DND-41 (cell line): ENCODE data around the gene GK.
"Not testable (repeated sequence)": the region's sequence is repeated elsewhere in the genome, so short reads cannot be mapped to it uniquely, and the experiment has no call there.

Experiments used
- ATAC-seq: fragments of 200-7000 bp; cut with Tn5 transposase; 3 replicates; pipeline ENCODE4 v1.9.1; 2021; ENCODE audit warnings: low read depth; ENCODE audit not compliant: insufficient read depth
- DNase-seq: peaks from one replicate; pipeline ENCODE4 v3.0.0-alpha.2; 2020
- H2AFZ ChIP-seq: 2 replicates; pipeline ENCODE4 v1.6.0; 2012; ENCODE audit warnings: low read depth, low read length
- H3K27ac ChIP-seq: 2 replicates; pipeline ENCODE4 v1.5.1; 2012; ENCODE audit warnings: low read length, inconsistent platforms
- H3K27me3 ChIP-seq: fragments of 200-600 bp; sonication (generic); 2 replicates; pipeline ENCODE4 v1.6.0; 2012; ENCODE audit warnings: low read length, mild to moderate bottlenecking, inconsistent platforms; ENCODE audit not compliant: insufficient read depth, poor library complexity
- H3K36me3 ChIP-seq: 2 replicates; pipeline ENCODE4 v1.5.1; 2012; ENCODE audit warnings: low read length, inconsistent platforms; ENCODE audit not compliant: insufficient read depth
- H3K4me1 ChIP-seq: 2 replicates; pipeline ENCODE4 v1.5.1; 2012; ENCODE audit warnings: mild to moderate bottlenecking, low read length; ENCODE audit not compliant: insufficient read depth
- H3K4me2 ChIP-seq: 2 replicates; pipeline ENCODE4 v1.6.0; 2012; ENCODE audit warnings: mild to moderate bottlenecking, moderate library complexity, low read length, inconsistent platforms; ENCODE audit not compliant: insufficient read depth
- H3K4me3 ChIP-seq, 2 experiments: fragments of 200-600 bp in 1 of 2; shearing (Covaris generic) in 1 of 2; 2 replicates each; pipeline ENCODE4 v1.5.1; 2012 to 2016; ENCODE audit warnings: inconsistent platforms in 2 of 2, low read length in 2 of 2, mild to moderate bottlenecking in 2 of 2, low read depth in 1 of 2, moderate library complexity in 1 of 2
- H3K79me2 ChIP-seq: 2 replicates; pipeline ENCODE4 v1.6.0; 2012; ENCODE audit warnings: low read length, inconsistent platforms; ENCODE audit not compliant: insufficient read depth
- H3K9ac ChIP-seq: 2 replicates; pipeline ENCODE4 v1.6.0; 2012; ENCODE audit warnings: low read depth, mild to moderate bottlenecking, inconsistent platforms, low read length, moderate library complexity
- H3K9me3 ChIP-seq: 2 replicates; pipeline ENCODE4 v1.5.1; 2012; ENCODE audit warnings: low read length, moderate library complexity, mild to moderate bottlenecking, inconsistent platforms; ENCODE audit not compliant: insufficient read depth, severe bottlenecking
- H4K20me1 ChIP-seq: 2 replicates; pipeline ENCODE4 v1.6.0; 2012; ENCODE audit warnings: low read length; ENCODE audit not compliant: insufficient read depth
- EZH2 ChIP-seq: IDR thresholded peaks from 3 replicates; pipeline ENCODE4 v1.6.1; 2012; ENCODE audit warnings: borderline replicate concordance, low read depth, mild to moderate bottlenecking, moderate library complexity, low read length, inconsistent platforms; ENCODE audit not compliant: severe bottlenecking
- TF ChIP-seq, protein P1 (sequence below): IDR thresholded peaks from 2 replicates; pipeline ENCODE4 v1.5.1; 2012; ENCODE audit warnings: borderline replicate concordance, low read length, moderate library complexity, mild to moderate bottlenecking; ENCODE audit not compliant: poor library complexity, severe bottlenecking; ENCODE audit errors: extremely low read depth

Gene GK

GRCh38 chrX:30668581-30668980 lies 15.4 kb downstream of the GK start:
- H4K20me1 ChIP-seq, result no peaks in the 10 kb centered on the region
- no peak overlapping the region for H3K4me2 ChIP-seq
- peaks cover 15% of the 10 kb centered on the region; the same call in 1 of the 2 replicates for H3K36me3 ChIP-seq
- no peak overlapping the region for H3K4me3 ChIP-seq
- H3K79me2 ChIP-seq, result no peaks in the 10 kb centered on the region
- H3K9ac ChIP-seq, result no peak overlapping the region
- H3K27ac ChIP-seq, result no peak overlapping the region
- H3K27me3 ChIP-seq, result no peaks in the 10 kb centered on the region
- ATAC-seq, result no peak
- H3K4me1 ChIP-seq, result no peaks in the 10 kb centered on the region
- no peak overlapping the region for H2AFZ ChIP-seq
- no peak for TF ChIP-seq EZH2
- TF ChIP-seq, protein P1, sequence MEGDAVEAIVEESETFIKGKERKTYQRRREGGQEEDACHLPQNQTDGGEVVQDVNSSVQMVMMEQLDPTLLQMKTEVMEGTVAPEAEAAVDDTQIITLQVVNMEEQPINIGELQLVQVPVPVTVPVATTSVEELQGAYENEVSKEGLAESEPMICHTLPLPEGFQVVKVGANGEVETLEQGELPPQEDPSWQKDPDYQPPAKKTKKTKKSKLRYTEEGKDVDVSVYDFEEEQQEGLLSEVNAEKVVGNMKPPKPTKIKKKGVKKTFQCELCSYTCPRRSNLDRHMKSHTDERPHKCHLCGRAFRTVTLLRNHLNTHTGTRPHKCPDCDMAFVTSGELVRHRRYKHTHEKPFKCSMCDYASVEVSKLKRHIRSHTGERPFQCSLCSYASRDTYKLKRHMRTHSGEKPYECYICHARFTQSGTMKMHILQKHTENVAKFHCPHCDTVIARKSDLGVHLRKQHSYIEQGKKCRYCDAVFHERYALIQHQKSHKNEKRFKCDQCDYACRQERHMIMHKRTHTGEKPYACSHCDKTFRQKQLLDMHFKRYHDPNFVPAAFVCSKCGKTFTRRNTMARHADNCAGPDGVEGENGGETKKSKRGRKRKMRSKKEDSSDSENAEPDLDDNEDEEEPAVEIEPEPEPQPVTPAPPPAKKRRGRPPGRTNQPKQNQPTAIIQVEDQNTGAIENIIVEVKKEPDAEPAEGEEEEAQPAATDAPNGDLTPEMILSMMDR, result no peak
- no peaks in the 10 kb centered on the region for H3K9me3 ChIP-seq
- no peak for DNase-seq

DNA sequence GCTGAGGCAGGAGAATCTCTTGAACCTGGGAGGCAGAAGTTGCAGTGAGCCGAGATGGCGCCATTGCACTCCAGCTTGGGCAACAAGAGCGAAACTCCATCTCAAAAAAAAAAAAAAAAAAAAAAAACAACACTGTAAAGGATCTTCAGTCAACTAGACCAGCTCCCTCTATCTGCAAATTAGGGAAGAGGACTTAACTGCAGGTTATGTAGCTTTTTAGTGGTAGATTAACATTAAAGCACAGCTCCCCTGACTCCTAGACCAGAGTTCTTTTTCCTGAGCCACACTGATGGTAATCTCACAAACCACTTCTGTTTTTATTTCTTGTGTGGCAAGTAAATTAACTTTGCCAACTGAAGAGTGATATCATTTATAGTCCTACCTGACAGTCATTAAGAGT lies 18.0 kb downstream of the GK start:
- not testable (repeated sequence) for H3K9me3 ChIP-seq, H3K9ac ChIP-seq, H3K4me3 ChIP-seq, H3K4me1 ChIP-seq, H3K27ac ChIP-seq, DNase-seq, H3K27me3 ChIP-seq, H4K20me1 ChIP-seq, H3K79me2 ChIP-seq, H2AFZ ChIP-seq, ATAC-seq, H3K4me2 ChIP-seq
- peaks cover 15% of the 10 kb centered on the region; the same call in 1 of the 2 replicates for H3K36me3 ChIP-seq

- Histone ChIP-seq H3K27me3 (no peaks in the 10 kb centered on the region), H3K4me1 (no peaks in the 10 kb centered on the region), H2AFZ (no peak overlapping the region), H3K4me3 (no peak overlapping the region), H3K27ac (no peak overlapping the region), H4K20me1 (no peaks in the 10 kb centered on the region), H3K36me3 (peaks cover 14% of the 10 kb centered on the region; the same call in 1 of the 2 replicates), H3K9ac (no peak overlapping the region), H3K9me3 (no peaks in the 10 kb centered on the region), H3K4me2 (no peak overlapping the region), H3K79me2 (no peaks in the 10 kb centered on the region)
- TF ChIP-seq EZH2, result no peak
- TF ChIP-seq, protein P1, result no peak
- ATAC-seq, result no peak
- no peak for DNase-seq
These were observed 20.0 kb downstream of the GK start for GRCh38 chrX:30673127-30673796.

DNA sequence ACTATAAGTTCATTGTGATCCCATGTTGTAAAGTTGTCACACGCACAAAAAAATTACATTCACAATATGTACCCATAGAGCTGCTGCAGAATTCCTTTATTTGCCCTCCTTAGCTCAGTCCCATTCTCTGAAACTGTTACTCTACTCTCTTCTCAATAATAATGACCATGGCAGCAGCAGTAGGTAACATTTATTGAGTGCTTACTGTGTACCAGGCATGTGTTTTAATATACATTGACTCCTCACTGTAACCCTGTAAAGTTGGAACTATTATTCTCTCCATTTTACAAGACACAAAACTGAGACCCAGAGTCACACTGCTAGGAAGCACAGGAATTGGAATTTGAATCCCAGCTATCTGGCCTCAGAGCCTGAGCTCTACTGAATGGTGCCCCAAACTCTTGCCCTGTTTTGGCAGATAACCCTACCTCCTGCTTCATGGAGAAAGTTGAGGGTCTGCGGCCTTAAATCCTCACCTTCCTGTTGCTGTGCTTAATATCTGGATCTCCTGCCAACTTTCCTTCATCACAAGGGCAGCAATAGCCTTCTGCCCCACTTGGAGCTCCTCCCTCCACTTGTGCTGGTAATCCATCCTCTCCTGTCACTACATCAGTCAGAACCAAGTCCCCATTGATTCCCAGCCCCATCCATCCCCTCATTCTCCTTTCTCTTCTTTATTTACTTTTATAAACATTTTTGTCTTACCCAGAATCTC lies 20.8 kb downstream of the GK start:
- no peak overlapping the region for H3K27ac ChIP-seq
- no peaks in the 10 kb centered on the region for H3K79me2 ChIP-seq
- no peaks in the 10 kb centered on the region for H4K20me1 ChIP-seq
- no peaks in the 10 kb centered on the region for H3K9me3 ChIP-seq
- no peaks in the 10 kb centered on the region for H3K4me1 ChIP-seq
- no peaks in the 10 kb centered on the region for H3K27me3 ChIP-seq
- no peak overlapping the region for H3K4me2 ChIP-seq
- DNase-seq, result no peak
- H2AFZ ChIP-seq, result no peak overlapping the region
- no peak for ATAC-seq
- peaks cover 8% of the 10 kb centered on the region; the same call in 1 of the 2 replicates for H3K36me3 ChIP-seq
- TF ChIP-seq EZH2, result no peak
- TF ChIP-seq, protein P1, result no peak
- H3K4me3 ChIP-seq, result no peak overlapping the region
- H3K9ac ChIP-seq, result no peak overlapping the region
